ENCODE data around the gene DNAJC15.

Gene DNAJC15

GRCh38 chr13:43002021-43002420, 21.4 kb upstream of the DNAJC15 start:
- POLR2A ChIA-PET = no interaction called here
- CTCF ChIA-PET = no interaction called here
- H3K36me3 ChIP-seq (ENCODE audit: control insufficient read depth in 2 of 2, insufficient read depth in 1 of 2, low read length in 2 of 2) = no peaks in the 10 kb centered on the region
- no peak overlapping the region for H3K4me3 ChIP-seq (ENCODE audit: low read depth, low read length)
- TF ChIP-seq ZNF544 (tag by site-specific recombination; IDR thresholded peaks at IDR 0.05) (no peak), YY2 (tag by site-specific recombination; IDR thresholded peaks at IDR 0.05) (no peak), ZNF114 (tag by site-specific recombination; IDR thresholded peaks at IDR 0.05) (no peak), ZNF274 (IDR thresholded peaks at IDR 0.05; ENCODE audit: low read length) (no peak), ZNF274 (tag by site-specific recombination; IDR thresholded peaks at IDR 0.05; ENCODE audit: borderline replicate concordance) (no peak), YY1 (tag by site-specific recombination; IDR thresholded peaks at IDR 0.05) (no peak), ZNF692 (tag by site-specific recombination; IDR thresholded peaks at IDR 0.05) (no peak)
- H3K9me3 ChIP-seq (ENCODE audit: control insufficient read depth, insufficient read depth, low read depth, low read length) = no peaks in the 10 kb centered on the region
- H3K4me1 ChIP-seq (ENCODE audit: control insufficient read depth, insufficient read depth, low read length) = no peaks in the 10 kb centered on the region
- H3K27ac ChIP-seq (ENCODE audit: extremely low read depth, low read depth, low read length) = no peak overlapping the region

GRCh38 chr13:43003010-43003409, 20.4 kb upstream of the DNAJC15 start:
- Histone ChIP-seq H3K9me3 (ENCODE audit: control insufficient read depth, insufficient read depth, low read depth, low read length) (no peaks in the 10 kb centered on the region), H3K27ac (ENCODE audit: extremely low read depth, low read depth, low read length) (no peak overlapping the region), H3K4me3 (ENCODE audit: low read depth, low read length) (no peak overlapping the region), H3K4me1 (ENCODE audit: control insufficient read depth, insufficient read depth, low read length) (no peaks in the 10 kb centered on the region), H3K36me3 (ENCODE audit: control insufficient read depth in 2 of 2, insufficient read depth in 1 of 2, low read length in 2 of 2) (no peaks in the 10 kb centered on the region)
- TF ChIP-seq REST (tag by site-specific recombination; IDR thresholded peaks at IDR 0.05) (no peak), ZNF747 (tag by site-specific recombination; IDR thresholded peaks at IDR 0.05) (no peak), ZNF610 (tag by site-specific recombination; IDR thresholded peaks at IDR 0.05; ENCODE audit: borderline replicate concordance) (no peak), ZBTB8A (tag by site-specific recombination; IDR thresholded peaks at IDR 0.05) (no peak), ZNF112 (tag by site-specific recombination; IDR thresholded peaks at IDR 0.05) (no peak), ZNF354C (tag by site-specific recombination; IDR thresholded peaks at IDR 0.05; ENCODE audit: borderline replicate concordance, low read depth) (no peak), ZBTB48 (tag by site-specific recombination; IDR thresholded peaks at IDR 0.05) (no peak), ZNF18 (tag by site-specific recombination; IDR thresholded peaks at IDR 0.05) (no peak), ZNF555 (tag by site-specific recombination; conservative IDR thresholded peaks at IDR 0.05) (no peak)
- ChIA-PET POLR2A (no interaction called here), CTCF (no interaction called here)

GRCh38 chr13:43003729-43004128, 19.7 kb upstream of the DNAJC15 start:
- ChIA-PET CTCF (no interaction called here), POLR2A (no interaction called here)
- no peaks in the 10 kb centered on the region for H3K4me1 ChIP-seq (ENCODE audit: control insufficient read depth, insufficient read depth, low read length)
- H3K9me3 ChIP-seq (ENCODE audit: control insufficient read depth, insufficient read depth, low read depth, low read length) = no peaks in the 10 kb centered on the region
- H3K27ac ChIP-seq (ENCODE audit: extremely low read depth, low read depth, low read length) = no peak overlapping the region
- no peaks in the 10 kb centered on the region for H3K36me3 ChIP-seq (ENCODE audit: control insufficient read depth in 2 of 2, insufficient read depth in 1 of 2, low read length in 2 of 2)
- no peak overlapping the region for H3K4me3 ChIP-seq (ENCODE audit: low read depth, low read length)
- TF ChIP-seq ZNF768 (tag by site-specific recombination; IDR thresholded peaks at IDR 0.05) = no peak
- TF ChIP-seq ZNF518A (tag by site-specific recombination; conservative IDR thresholded peaks at IDR 0.05; ENCODE audit: low read depth) = no peak
- TF ChIP-seq ZFP3 (tag by site-specific recombination; IDR thresholded peaks at IDR 0.05; ENCODE audit: low read depth) = no peak
- no peak for TF ChIP-seq ZSCAN5A (tag by site-specific recombination; IDR thresholded peaks at IDR 0.05)

Data from HEK293 (cell line).